ENCODE measurements around the gene ATP8A1.

GRCh38 chr4:42361456-42361855 lies 295.4 kb downstream of the ATP8A1 start:
- TF ChIP-seq CTCF (IDR thresholded peaks at IDR 0.05; ENCODE audit: low read depth, low read length, poor library complexity, severe bottlenecking) = no peak
- TF ChIP-seq EZH2phosphoT487 (IDR thresholded peaks at IDR 0.05; ENCODE audit: borderline replicate concordance, low read length) = no peak
